Endothelial cell of umbilical vein (primary cell): ENCODE results near the gene EFHC1. TPM values are rescaled to one million over a fixed set of nuclear protein-coding genes. Genes with fewer than 3 reads are reported as not detected.

Source experiments
- BruUV-seq: library from RNA; stranded (reverse); fragments of 400-500 nt; replicated peaks from 2 replicates; lab custom pipeline; 2021; lab: Mats Ljungman, UMichigan
- CTCF ChIA-PET: fragments of 300-600, 350-600 bp; sonication (Branson Sonifier 250); formaldehyde crosslinking; loops from one replicate; lab custom pipeline; 2021; ENCODE audit warnings: antibody characterized with exemption, inconsistent platforms; lab: Charles Lee
- POLR2A ChIA-PET: fragments of 300-600, 350-600 bp; sonication (Branson Sonifier 250); formaldehyde crosslinking; loops from one replicate; lab custom pipeline; 2021; ENCODE audit warnings: antibody characterized with exemption, inconsistent platforms; lab: Charles Lee
- DNase-seq: peaks from one replicate; pipeline ENCODE4 v3.0.0-alpha.2; 2011; ENCODE audit warnings: low read depth, low spot score
- FAIRE-seq: peaks from 2 replicates; lab custom pipeline; 2011; peaks lifted over from hg19 to GRCh38; lab: Jason Lieb, UNC
- H2AFZ ChIP-seq: 2 replicates; pipeline ENCODE4 v1.6.0; 2012; ENCODE audit warnings: low read depth, low read length, control low read depth, inconsistent platforms
- H3K27ac ChIP-seq: 2 replicates; pipeline ENCODE4 v1.5.1; 2011; ENCODE audit warnings: low read depth, mild to moderate bottlenecking, control low read depth, low read length, moderate library complexity; ENCODE audit not compliant: insufficient read depth
- H3K27me3 ChIP-seq, 2 experiments: 2 replicates each; pipeline versions ENCODE4 v1.6.0 to v1.6.1; 2011; ENCODE audit warnings: low read length in 2 of 2, mixed read lengths in 1 of 2; ENCODE audit not compliant: control insufficient read depth in 2 of 2, insufficient read depth in 2 of 2
- H3K36me3 ChIP-seq, 2 experiments: 2 replicates in 1 of 2; 3 replicates in 1 of 2; pipeline ENCODE4 v1.5.1; 2011; ENCODE audit warnings: low read length in 2 of 2, mild to moderate bottlenecking in 1 of 2, moderate library complexity in 1 of 2; ENCODE audit not compliant: control insufficient read depth in 2 of 2, insufficient read depth in 2 of 2; ENCODE audit errors: extremely low read depth in 1 of 2
- H3K4me1 ChIP-seq: 3 replicates; pipeline ENCODE4 v1.5.1; 2011; ENCODE audit warnings: mild to moderate bottlenecking, low read length; ENCODE audit not compliant: control insufficient read depth, insufficient read depth; ENCODE audit errors: extremely low read depth
- H3K4me2 ChIP-seq: 2 replicates; pipeline ENCODE4 v1.6.1; 2011; ENCODE audit warnings: low read length, control low read depth, mixed read lengths; ENCODE audit not compliant: insufficient read depth
- H3K4me3 ChIP-seq, 3 experiments: fragments of 200-600 bp in 1 of 3; sonication (generic), shearing (Covaris generic) in 1 of 3; replicated peaks in 1 of 3; 2 replicates each; pipeline ENCODE4 v1.5.1; 2011 to 2016; ENCODE audit warnings: control low read depth in 3 of 3, low read length in 3 of 3, mild to moderate bottlenecking in 2 of 3, inconsistent platforms in 1 of 3, low read depth in 1 of 3, moderate library complexity in 1 of 3; ENCODE audit not compliant: insufficient read depth in 1 of 3
- H3K79me2 ChIP-seq: 2 replicates; pipeline ENCODE4 v1.6.0; 2012; ENCODE audit warnings: low read length, inconsistent platforms; ENCODE audit not compliant: control insufficient read depth, insufficient read depth
- H3K9ac ChIP-seq: replicated peaks from 2 replicates; pipeline ENCODE3; 2011; ENCODE audit warnings: low read length, control low read depth; ENCODE audit not compliant: insufficient read depth; ENCODE audit errors: extremely low read depth
- H3K9me1 ChIP-seq: replicated peaks from 3 replicates; pipeline ENCODE4 v1.6.0; 2011; ENCODE audit warnings: mild to moderate bottlenecking, low read length; ENCODE audit not compliant: control insufficient read depth, insufficient read depth; ENCODE audit errors: extremely low read depth
- H3K9me3 ChIP-seq: replicated peaks from 2 replicates; pipeline ENCODE4 v1.5.1; 2012; ENCODE audit warnings: low read length, inconsistent platforms; ENCODE audit not compliant: control insufficient read depth, insufficient read depth
- H4K20me1 ChIP-seq: replicated peaks from 2 replicates; pipeline ENCODE3; 2011; ENCODE audit warnings: mild to moderate bottlenecking, low read length; ENCODE audit not compliant: control insufficient read depth, insufficient read depth; ENCODE audit errors: extremely low read depth
- CTCF ChIP-seq, 2 donors: IDR thresholded peaks; 1 replicate in 1 of 2; 2 replicates in 1 of 2; pipeline ENCODE4 v1.5.1; 2011; ENCODE audit warnings: low read length in 2 of 2, mild to moderate bottlenecking in 2 of 2, moderate library complexity in 2 of 2, control low read depth in 1 of 2, inconsistent platforms in 1 of 2, low read depth in 1 of 2; ENCODE audit not compliant: insufficient read depth in 1 of 2; ENCODE audit errors: extremely low read depth in 1 of 2
- FOS ChIP-seq: IDR thresholded peaks from 2 replicates; pipeline ENCODE4 v1.6.1; 2011; ENCODE audit warnings: mild to moderate bottlenecking, low read length, moderate library complexity, borderline replicate concordance; ENCODE audit not compliant: insufficient read depth
- JUN ChIP-seq: IDR thresholded peaks from 2 replicates; pipeline ENCODE4 v1.6.1; 2011; ENCODE audit warnings: borderline replicate concordance, low read depth; ENCODE audit not compliant: insufficient read length, insufficient read depth
- POLR2AphosphoS5 ChIP-seq: IDR thresholded peaks from 2 replicates; pipeline ENCODE4 v1.6.1; 2012; ENCODE audit warnings: low read depth, mild to moderate bottlenecking, control low read depth, low read length, moderate library complexity; ENCODE audit not compliant: insufficient read depth
- dilution Hi-C: fragments of 300-500 bp; cut with MboI; formaldehyde crosslinking; loops from one replicate; pipeline ENCODE4 v1.15.0; 2019; ENCODE audit warnings: low sequenced_read_pairs; ENCODE audit not compliant: extremely low pct_ligation_motif_present
- intact Hi-C: fragments of 100-400 bp; cut with micrococcal nuclease; formaldehyde crosslinking; loops from one replicate; pipeline ENCODE4 v1.10.0; 2022
- polyA plus RNA-seq, 4 experiments: library from polyadenylated mRNA; depleted of rRNA in 3 of 4; stranded (reverse) in 3 of 4; unstranded in 1 of 4; fragments of >200 nt; gene quantifications; 2 replicates each; pipeline versions ENCODE4 v1.2.1 to v1.2.3, GENCODE V29; 2011 to 2012; ENCODE audit warnings: missing spikeins in 1 of 4
- total RNA-seq: library from RNA; stranded (reverse); gene quantifications from 2 replicates; pipeline ENCODE4 v1.2.3, GENCODE V29; 2021
- TF ChIP-seq, protein P1 (sequence below): IDR thresholded peaks from 2 replicates; pipeline ENCODE4 v1.6.1; 2011; ENCODE audit not compliant: insufficient read depth, insufficient read length

The EFHC1 gene
- total and polyA plus RNA-seq, 2 donors (not counting 3 experiments of a cell fraction or from before 2014, with no cell fraction given): 14.6 to 17.6 TPM

DNA sequence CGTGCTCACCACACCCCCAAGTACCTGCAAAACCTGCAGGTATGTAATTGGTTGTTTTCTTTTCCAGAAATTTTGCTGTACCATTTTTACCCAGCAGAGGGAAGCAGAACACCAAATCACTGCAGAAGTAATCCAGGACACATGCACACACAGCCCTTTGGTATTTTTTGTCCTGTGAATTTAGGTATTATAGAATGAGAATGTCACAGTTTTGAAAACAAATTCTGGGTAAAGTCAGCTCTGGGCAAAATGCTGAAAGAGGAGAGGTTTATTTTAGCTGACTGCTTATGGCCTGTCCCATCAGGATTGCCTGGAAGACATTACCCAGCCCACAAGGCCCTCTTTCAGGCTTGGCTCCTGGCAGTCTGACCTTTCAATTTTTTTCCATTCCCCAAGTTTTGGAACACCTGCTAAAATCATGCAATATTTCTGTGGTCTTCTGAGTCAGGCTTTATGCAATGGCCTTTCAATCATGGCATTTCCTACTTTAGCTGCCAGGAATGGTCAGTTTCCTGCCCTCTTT, 3.5 kb upstream of the EFHC1 start:
- ChIA-PET POLR2A (interaction anchor here (1.0 kb wide), 1 partner anchor 73 kb away, joined by 3 read pairs; no protein-coding TSS in a partner anchor), CTCF (interaction anchor here (0.6 to 6.4 kb wide), 23 partner anchors 9 to 246 kb away, joined by 3 to 55 read pairs (median 5); partner anchors contain the start of genes MCM3 and TRAM2)
- dilution Hi-C loops: loop anchor here (25.0 kb wide), 1 partner anchor 121 kb away; no protein-coding TSS in a partner anchor
- no peaks in the 10 kb centered on the region for H3K9me3 ChIP-seq
- peak overlapping the region; percentile 53 for H3K9ac ChIP-seq
- peaks cover 54% of the 10 kb centered on the region for H3K4me1 ChIP-seq
- no TSS peak for BruUV-seq
- no peaks in the 10 kb centered on the region for H3K27me3 ChIP-seq
- no peaks in the 10 kb centered on the region for H4K20me1 ChIP-seq
- H3K79me2 ChIP-seq: no peaks in the 10 kb centered on the region
- peak overlapping the region; percentile 37 for H3K4me2 ChIP-seq
- TF ChIP-seq FOS: peak; percentile 61
- TF ChIP-seq, protein P1, sequence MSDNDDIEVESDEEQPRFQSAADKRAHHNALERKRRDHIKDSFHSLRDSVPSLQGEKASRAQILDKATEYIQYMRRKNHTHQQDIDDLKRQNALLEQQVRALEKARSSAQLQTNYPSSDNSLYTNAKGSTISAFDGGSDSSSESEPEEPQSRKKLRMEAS: no peak
- TF ChIP-seq CTCF (IDR thresholded peaks at IDR 0.05; ENCODE audit: extremely low read depth in 1 of 2, insufficient read depth in 1 of 2, low read depth in 1 of 2, low read length in 2 of 2): peak; percentile 56 to 60
- TF ChIP-seq JUN: peak; percentile 32
- peak; percentile 30 for TF ChIP-seq POLR2AphosphoS5
- no peaks in the 10 kb centered on the region for H3K9me1 ChIP-seq
- FAIRE-seq: peak; percentile 80
- intact Hi-C loops: loop anchor here (1.0 to 10.0 kb wide), 10 partner anchors 74 to 578 kb away; partner anchors contain the start of gene GSTA4
- DNase-seq: peak; percentile 79
- no peaks in the 10 kb centered on the region for H3K36me3 ChIP-seq
- H3K27ac ChIP-seq: peak overlapping the region; percentile 88
- no peak overlapping the region for H2AFZ ChIP-seq
- no peak overlapping the region for H3K4me3 ChIP-seq
